OCI-LY1 (cell line): Measurements from ENCODE around the gene RC3H1.

Experiments
- H2AFZ ChIP-seq: fragments of 200-600 bp; sonication (generic), shearing (Covaris generic); 2 replicates; pipeline ENCODE4 v1.6.0; 2014; ENCODE audit warnings: antibody characterized with exemption, mild to moderate bottlenecking, low read length
- H3F3A ChIP-seq: fragments of 200-600 bp; sonication (generic), shearing (Covaris generic); 2 replicates; pipeline ENCODE4 v1.6.0; 2014; ENCODE audit warnings: mild to moderate bottlenecking, antibody characterized with exemption, low read length, moderate library complexity; ENCODE audit not compliant: insufficient read depth
- H3K27ac ChIP-seq: fragments of 200-600 bp; sonication (generic); 2 replicates; pipeline ENCODE4 v1.5.1; 2014; ENCODE audit warnings: low read length, mixed run types, mild to moderate bottlenecking, low read depth; ENCODE audit not compliant: poor library complexity, severe bottlenecking
- H3K27me3 ChIP-seq: fragments of 200-600 bp; sonication (generic); 2 replicates; pipeline ENCODE4 v1.6.0; 2014; ENCODE audit warnings: antibody characterized with exemption, mild to moderate bottlenecking, low read length, moderate library complexity; ENCODE audit not compliant: insufficient read depth
- H3K36me3 ChIP-seq: fragments of 200-600 bp; sonication (generic); 2 replicates; pipeline ENCODE4 v1.6.1; 2014; ENCODE audit warnings: mild to moderate bottlenecking, antibody characterized with exemption, low read length, moderate library complexity, mixed read lengths; ENCODE audit not compliant: insufficient read depth
- H3K4me1 ChIP-seq: fragments of 200-600 bp; sonication (generic); 2 replicates; pipeline ENCODE4 v1.5.1; 2014; ENCODE audit warnings: mild to moderate bottlenecking, low read length, moderate library complexity; ENCODE audit not compliant: insufficient read depth, severe bottlenecking
- H3K4me2 ChIP-seq: fragments of 200-600 bp; sonication (generic), shearing (Covaris generic); 2 replicates; pipeline ENCODE4 v1.6.1; 2014; ENCODE audit warnings: low read length
- H3K4me3 ChIP-seq: fragments of 200-600 bp; sonication (generic); 2 replicates; pipeline ENCODE4 v1.5.1; 2014; ENCODE audit warnings: low read length, low read depth, mild to moderate bottlenecking, mixed read lengths; ENCODE audit not compliant: poor library complexity, severe bottlenecking
- H3K79me2 ChIP-seq: fragments of 200-600 bp; shearing (Covaris generic); 2 replicates; pipeline ENCODE4 v1.6.1; 2016; ENCODE audit warnings: mixed run types, low read length, mixed read lengths; ENCODE audit not compliant: insufficient read depth
- H3K9ac ChIP-seq: fragments of 200-600 bp; sonication (generic), shearing (Covaris generic); 2 replicates; pipeline ENCODE4 v1.6.1; 2014; ENCODE audit warnings: mild to moderate bottlenecking, low read length, mixed read lengths
- H3K9me2 ChIP-seq: fragments of 200-600 bp; sonication (generic), shearing (Covaris generic); 2 replicates; pipeline ENCODE4 v1.6.1; 2014; ENCODE audit warnings: low read depth, mild to moderate bottlenecking, low read length, mixed read lengths
- H3K9me3 ChIP-seq: fragments of 200-600 bp; shearing (Covaris generic); 2 replicates; pipeline ENCODE4 v1.6.1; 2014; ENCODE audit warnings: low read length, mixed read lengths
- H4K20me1 ChIP-seq: fragments of 200-600 bp; sonication (generic), shearing (Covaris generic); 2 replicates; pipeline ENCODE4 v1.6.0; 2016; ENCODE audit warnings: mild to moderate bottlenecking, low read length; ENCODE audit not compliant: insufficient read depth
- CTCF ChIP-seq: fragments of 200-600 bp; sonication (generic), shearing (Covaris generic); IDR thresholded peaks from 2 replicates; pipeline ENCODE4 v1.5.1; 2017; ENCODE audit warnings: mild to moderate bottlenecking, antibody characterized with exemption, low read length, moderate library complexity, mixed read lengths
- EZH2 ChIP-seq: fragments of 200-600 bp; sonication (generic), shearing (Covaris generic); IDR thresholded peaks from 2 replicates; pipeline ENCODE4 v1.8.0; 2017; ENCODE audit warnings: borderline replicate concordance, mixed run types, mild to moderate bottlenecking, antibody characterized with exemption, low read length, moderate library complexity, mixed read lengths

Gene RC3H1

DNA sequence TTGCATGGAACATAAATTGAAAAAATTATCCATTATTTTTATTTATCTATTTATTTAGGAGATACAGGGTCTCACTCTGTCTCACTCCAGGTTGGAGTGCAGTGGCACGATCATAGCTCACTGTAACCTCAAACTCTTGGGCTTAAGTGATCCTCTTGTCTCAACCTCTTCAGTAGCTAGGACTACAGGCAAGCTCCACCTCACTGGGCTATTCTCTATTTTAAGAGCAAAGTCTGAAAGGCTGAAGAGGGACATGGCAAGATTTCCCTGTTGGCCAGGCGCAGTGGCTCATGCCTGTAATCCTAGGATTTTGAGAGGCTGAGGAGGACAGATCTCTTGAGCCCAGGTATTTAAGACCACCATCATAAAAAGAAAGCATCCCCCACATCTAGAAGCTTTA, 14.0 kb upstream of the RC3H1 start:
- Histone ChIP-seq H3F3A (no peaks in the 10 kb centered on the region), H3K27ac (no peak overlapping the region), H3K36me3 (no peaks in the 10 kb centered on the region), H2AFZ (no peak overlapping the region), H3K9me2 (no peaks in the 10 kb centered on the region), H3K4me2 (no peak overlapping the region), H3K79me2 (no peaks in the 10 kb centered on the region), H3K9ac (no peak overlapping the region), H3K9me3 (no peaks in the 10 kb centered on the region), H4K20me1 (no peaks in the 10 kb centered on the region), H3K4me1 (no peaks in the 10 kb centered on the region), H3K4me3 (no peak overlapping the region), H3K27me3 (no peaks in the 10 kb centered on the region)
- no peak for TF ChIP-seq CTCF
- no peak for TF ChIP-seq EZH2

- no peaks in the 10 kb centered on the region for H3K27me3 ChIP-seq
- H3K27ac ChIP-seq: no peak overlapping the region
- no peak for TF ChIP-seq CTCF
- no peak for TF ChIP-seq EZH2
- H3K4me3 ChIP-seq: no peak overlapping the region
- no peaks in the 10 kb centered on the region for H4K20me1 ChIP-seq
- no peaks in the 10 kb centered on the region for H3K79me2 ChIP-seq
- no peaks in the 10 kb centered on the region for H3K36me3 ChIP-seq
- H2AFZ ChIP-seq: no peak overlapping the region
- no peaks in the 10 kb centered on the region for H3K4me1 ChIP-seq
- no peaks in the 10 kb centered on the region for H3K9me3 ChIP-seq
- no peak overlapping the region for H3K9ac ChIP-seq
- no peaks in the 10 kb centered on the region for H3K9me2 ChIP-seq
- no peaks in the 10 kb centered on the region for H3F3A ChIP-seq
- no peak overlapping the region for H3K4me2 ChIP-seq
Measured at GRCh38 chr1:174032671-174033222, 10.6 kb upstream of the RC3H1 start.

GRCh38 chr1:174031099-174031498, 8.9 kb upstream of the RC3H1 start:
- H4K20me1 ChIP-seq: no peaks in the 10 kb centered on the region
- no peaks in the 10 kb centered on the region for H3F3A ChIP-seq
- H2AFZ ChIP-seq: no peak overlapping the region
- H3K9me2 ChIP-seq: no peaks in the 10 kb centered on the region
- no peak overlapping the region for H3K4me2 ChIP-seq
- H3K4me3 ChIP-seq: no peak overlapping the region
- no peaks in the 10 kb centered on the region for H3K36me3 ChIP-seq
- no peak for TF ChIP-seq CTCF
- TF ChIP-seq EZH2: no peak
- H3K27ac ChIP-seq: no peak overlapping the region
- H3K9ac ChIP-seq: no peak overlapping the region
- H3K27me3 ChIP-seq: no peaks in the 10 kb centered on the region
- no peaks in the 10 kb centered on the region for H3K79me2 ChIP-seq
- H3K4me1 ChIP-seq: no peaks in the 10 kb centered on the region
- no peaks in the 10 kb centered on the region for H3K9me3 ChIP-seq
